Stimulated activated CD4-positive, alpha-beta T cell treated with anti-CD3 and anti-CD28 coated beads, Interleukin-15, amount 100 ng/mL, for 48 hours (primary cell): ENCODE results near the gene RABGAP1L.
"Not testable (repeated sequence)": the region's sequence is repeated elsewhere in the genome, so short reads cannot be mapped to it uniquely, and the experiment has no call there.

Experiments used
- DNase-seq, 2 donors: peaks; one replicate each; pipeline ENCODE4 v3.0.0-alpha.2; 2020; ENCODE audit warnings: low read depth in 2 of 2

The RABGAP1L gene

GRCh38 chr1:174656409-174657059 lies 497.2 kb downstream of the RABGAP1L start:
- no peak for DNase-seq

- no peak for DNase-seq
Measured at GRCh38 chr1:174657411-174657810, 498.1 kb downstream of the RABGAP1L start.

DNA sequence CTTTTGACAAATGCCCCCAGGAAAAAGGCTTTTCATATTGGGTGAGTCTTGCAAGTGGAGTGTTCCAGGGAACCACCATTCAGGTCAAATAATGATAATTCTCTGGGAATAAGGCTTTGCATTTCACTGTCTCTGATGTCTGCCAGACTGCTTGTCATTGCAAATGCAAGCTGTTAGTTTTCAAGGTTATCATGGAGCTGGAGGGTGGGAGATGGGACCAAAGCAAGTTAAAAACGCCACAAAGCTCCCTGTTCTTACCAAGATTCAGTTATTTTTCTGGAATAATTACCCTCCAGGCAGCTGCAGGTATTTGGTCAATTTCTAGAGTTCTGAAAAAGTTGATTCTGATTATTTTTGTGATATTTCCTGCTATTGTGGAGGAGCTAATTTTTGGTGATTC lies 498.6 kb downstream of the RABGAP1L start:
- no peak for DNase-seq

DNA sequence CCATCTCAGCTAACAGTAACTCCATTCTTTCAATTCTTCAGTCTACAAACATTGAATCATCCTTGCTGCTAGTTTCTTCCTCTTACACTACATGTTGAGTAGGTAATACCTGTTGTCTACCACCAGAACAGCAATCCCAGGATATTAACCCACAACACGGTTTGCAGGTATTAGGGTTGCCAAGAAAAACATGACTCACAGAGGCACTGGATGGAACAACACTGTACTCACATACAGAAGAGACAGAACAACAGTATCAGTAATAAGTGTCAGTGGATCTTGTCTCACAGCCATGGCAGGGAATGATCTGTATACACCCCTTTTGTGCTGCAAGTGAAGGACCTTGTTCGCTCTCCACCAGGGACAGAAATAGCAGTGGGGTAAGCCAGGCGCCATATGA lies 500.5 kb downstream of the RABGAP1L start:
- no peak for DNase-seq

DNA sequence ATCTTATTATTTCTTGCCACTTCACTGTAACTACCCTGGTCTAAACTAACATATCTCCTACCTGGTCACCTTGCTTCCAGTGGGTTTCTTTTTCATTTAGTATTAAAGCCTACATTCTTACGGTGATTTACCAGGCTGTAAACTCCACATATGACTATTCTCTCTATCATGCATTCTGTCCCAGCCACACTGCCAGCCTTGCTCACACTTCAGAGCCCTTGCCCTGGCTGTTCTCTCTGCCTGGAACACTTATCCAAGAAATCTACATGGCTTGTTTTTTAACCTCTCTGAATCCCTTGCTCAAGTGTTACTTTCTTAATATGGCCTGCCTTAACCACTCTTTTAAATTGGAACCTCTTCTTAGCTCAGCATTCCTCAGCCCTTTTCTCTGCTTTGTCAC lies 501.2 kb downstream of the RABGAP1L start:
- no peak for DNase-seq

GRCh38 chr1:174663358-174663757 lies 504.0 kb downstream of the RABGAP1L start:
- DNase-seq: no peak

DNA sequence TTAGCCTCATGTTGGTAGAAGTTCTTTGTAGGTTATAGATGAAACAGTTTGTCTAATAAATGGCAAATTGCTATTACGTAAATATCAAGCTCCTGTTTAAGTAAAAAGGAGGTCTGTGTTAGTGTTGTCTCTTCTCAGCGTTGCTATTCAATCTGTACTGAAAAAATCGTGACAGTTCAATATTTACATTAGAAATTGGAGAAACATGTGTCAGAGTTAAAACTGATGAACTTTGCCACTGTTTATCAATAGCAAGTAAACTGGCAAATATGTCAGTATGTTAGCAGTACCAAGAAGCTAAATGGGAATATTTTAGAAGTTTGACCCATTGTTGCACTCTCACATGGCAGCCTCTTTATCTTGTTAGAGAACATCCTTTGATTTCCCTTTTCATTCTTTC lies 506.9 kb downstream of the RABGAP1L start:
- no peak for DNase-seq

- DNase-seq: no peak
Measured at GRCh38 chr1:174671826-174672225, 512.5 kb downstream of the RABGAP1L start.

DNA sequence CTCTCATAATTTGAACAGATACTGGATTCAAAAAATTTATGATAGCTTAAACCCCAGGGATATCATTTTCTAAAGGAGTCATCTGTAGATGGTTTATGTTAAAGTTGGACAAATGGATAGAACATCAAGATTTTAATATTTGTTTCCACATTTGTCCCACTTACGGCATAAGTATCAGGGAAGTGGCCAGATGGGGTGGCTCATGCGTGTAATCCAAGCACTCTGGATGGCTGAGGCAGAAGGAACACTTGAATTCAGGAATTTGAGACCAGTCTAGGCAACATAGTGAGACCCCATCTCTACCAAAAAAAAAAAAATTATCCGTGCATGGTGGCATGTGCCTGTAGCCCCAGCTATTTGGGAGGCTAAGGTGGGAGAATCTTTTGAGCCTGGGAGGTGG lies 517.5 kb downstream of the RABGAP1L start:
- no peak for DNase-seq

GRCh38 chr1:174678657-174679056 lies 519.3 kb downstream of the RABGAP1L start:
- DNase-seq: no peak

GRCh38 chr1:174680101-174680500 lies 520.8 kb downstream of the RABGAP1L start:
- no peak for DNase-seq

DNA sequence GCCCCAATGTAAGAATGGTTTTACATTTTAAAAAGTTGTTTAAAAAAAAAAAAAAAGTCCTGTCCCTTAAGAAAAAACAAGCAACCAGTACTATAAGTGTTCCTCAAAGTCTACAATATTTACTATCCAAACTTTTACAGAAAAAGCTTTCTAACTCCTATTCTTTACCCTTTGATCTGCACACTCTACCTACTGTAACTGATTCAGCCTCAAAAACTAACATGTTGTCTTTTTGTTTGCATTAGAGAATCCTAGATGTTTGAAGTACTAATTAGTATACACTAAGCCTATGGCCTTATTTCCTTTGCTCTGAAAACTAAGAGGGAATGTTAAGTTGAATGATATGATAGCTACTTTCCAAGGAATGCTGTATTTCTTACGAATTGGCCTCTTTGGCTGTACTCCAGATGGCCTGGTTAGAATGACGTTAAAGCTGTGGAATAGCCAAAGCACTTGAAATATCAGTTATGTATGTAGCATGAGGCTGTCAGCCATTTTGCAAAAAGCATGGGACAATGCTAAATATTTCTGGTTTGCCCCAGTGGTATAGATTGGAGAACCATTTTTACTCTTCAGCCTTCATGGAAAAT lies 523.2 kb downstream of the RABGAP1L start:
- DNase-seq: no peak

- DNase-seq: no peak
Measured at GRCh38 chr1:174686213-174686612, 526.9 kb downstream of the RABGAP1L start.

GRCh38 chr1:174689524-174689923 lies 530.2 kb downstream of the RABGAP1L start:
- no peak for DNase-seq

DNA sequence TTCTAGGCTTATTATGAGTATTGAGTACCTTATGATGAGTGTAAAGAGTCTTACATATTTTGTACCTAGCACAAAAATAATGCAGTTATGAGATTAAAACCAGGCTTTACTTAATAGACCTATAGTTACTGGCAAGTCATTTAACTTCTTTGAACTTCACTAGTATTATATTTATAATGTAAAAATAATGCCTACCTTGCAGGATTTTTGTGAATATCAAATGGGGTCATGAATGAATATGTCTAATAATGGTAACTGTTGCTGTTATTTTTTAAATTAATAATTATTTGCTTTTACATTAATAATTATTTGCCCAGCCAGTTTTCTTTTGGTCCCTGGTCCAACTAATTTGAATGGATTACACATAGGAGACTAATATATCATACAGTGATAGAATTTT lies 530.9 kb downstream of the RABGAP1L start:
- DNase-seq: no peak

GRCh38 chr1:174692313-174692712 lies 533.0 kb downstream of the RABGAP1L start:
- DNase-seq: no peak

- no peak for DNase-seq
Measured at GRCh38 chr1:174693085-174693484, 533.8 kb downstream of the RABGAP1L start.

- not testable (repeated sequence) for DNase-seq
Measured at GRCh38 chr1:174693539-174693938, 534.2 kb downstream of the RABGAP1L start.

DNA sequence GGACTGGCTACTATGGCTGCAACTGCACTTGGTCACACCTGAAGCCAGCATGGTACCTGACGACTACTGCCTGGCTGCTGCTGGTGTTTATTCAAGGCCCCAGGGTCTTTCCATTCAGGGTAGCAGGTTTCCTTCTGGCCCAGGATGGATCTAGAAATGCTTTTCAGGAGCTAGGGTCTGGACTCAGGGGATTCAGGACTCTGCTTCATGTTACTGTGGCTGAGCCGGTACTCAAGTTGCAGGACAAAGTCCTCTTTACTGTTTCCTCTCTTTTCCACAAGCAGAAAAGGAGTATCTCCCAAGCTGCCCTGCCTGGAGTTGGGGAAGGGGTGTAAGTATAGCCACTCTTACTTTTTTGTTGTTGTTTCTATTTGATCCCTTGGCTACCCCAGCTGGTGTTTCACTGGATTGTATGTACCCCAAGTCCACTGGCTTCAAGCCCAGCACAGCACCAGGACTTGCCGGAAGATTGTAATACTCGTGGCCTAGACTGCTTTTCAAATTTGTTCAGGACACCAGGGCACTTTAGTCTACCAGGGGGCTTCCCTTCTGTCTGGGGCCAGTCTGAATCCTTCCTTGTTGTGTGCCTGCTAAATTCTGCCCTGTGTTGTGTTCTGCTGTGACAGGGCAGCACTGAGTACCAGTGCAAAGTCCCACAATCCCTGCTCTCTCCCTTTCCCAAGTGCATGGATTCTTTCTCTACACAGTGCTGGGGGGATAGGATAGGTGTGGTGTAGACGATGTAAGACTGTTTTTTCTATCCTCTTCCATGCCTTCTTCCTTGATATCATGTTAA lies 536.9 kb downstream of the RABGAP1L start:
- DNase-seq: no peak

DNA sequence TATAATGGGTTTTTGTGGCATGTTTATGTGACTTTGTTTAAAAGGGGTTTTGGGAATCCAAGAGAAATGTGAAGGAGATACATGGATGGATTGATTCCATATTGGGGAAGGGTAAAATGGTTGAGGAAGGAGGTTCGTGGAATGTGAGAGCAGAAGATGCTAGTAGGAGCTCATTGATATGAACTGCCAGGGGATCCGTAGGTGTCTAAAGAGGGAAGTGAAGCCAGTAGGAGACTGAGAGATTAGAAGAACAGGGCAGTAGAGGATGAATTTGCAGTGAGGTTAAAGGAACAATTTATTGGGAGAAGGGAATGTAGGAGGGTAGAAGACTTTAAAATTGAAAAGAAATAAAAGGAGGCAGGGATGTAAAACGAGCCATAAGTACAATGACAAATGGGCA lies 541.0 kb downstream of the RABGAP1L start:
- no peak for DNase-seq

GRCh38 chr1:174700775-174701174 lies 541.5 kb downstream of the RABGAP1L start:
- no peak for DNase-seq

DNA sequence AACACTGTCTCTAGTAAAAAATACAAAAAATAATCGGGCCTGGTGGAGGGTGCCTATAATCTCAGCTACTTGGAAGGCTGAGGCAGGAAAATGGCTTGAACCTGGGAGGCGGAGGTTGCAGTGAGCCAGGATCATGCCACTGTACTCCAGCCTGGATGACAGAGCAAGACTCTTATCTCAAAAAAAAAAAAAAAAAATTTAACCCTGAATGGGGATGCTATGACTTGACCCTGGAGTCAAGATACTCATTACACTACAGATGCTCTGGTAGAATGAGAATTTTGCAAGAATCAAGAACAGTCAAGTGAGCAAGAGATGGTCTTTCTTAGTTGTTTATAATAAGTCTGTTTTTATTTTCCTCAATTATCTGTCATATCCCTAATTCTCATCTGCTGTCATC lies 542.2 kb downstream of the RABGAP1L start:
- no peak for DNase-seq

- DNase-seq: no peak
Measured at GRCh38 chr1:174702011-174702410, 542.7 kb downstream of the RABGAP1L start.
